GM23338 (cell line): ENCODE results near the gene PRR33.

Experiments
- CREB1 ChIP-seq: fragments of 250-450 bp; sonication (Bioruptor Pico); IDR thresholded peaks from 2 replicates; pipeline ENCODE4 v1.5.0; 2020; ENCODE audit warnings: low read depth, mild to moderate bottlenecking, moderate library complexity
- CTCF ChIP-seq, 2 experiments: fragments of 200-600 bp in 1 of 2; sonication (generic) in 1 of 2; conservative IDR thresholded peaks; 2 replicates each; pipeline versions ENCODE4 v1.5.1 to v1.6.1; 2016 to 2017; ENCODE audit warnings: antibody characterized with exemption in 2 of 2, low read depth in 2 of 2, mild to moderate bottlenecking in 2 of 2, moderate library complexity in 1 of 2
- EZH2 ChIP-seq: fragments of 200-600 bp; sonication (generic); IDR thresholded peaks from one replicate; pipeline ENCODE4 v1.8.0; 2017; ENCODE audit warnings: antibody characterized with exemption, mild to moderate bottlenecking, low read depth; ENCODE audit not compliant: unreplicated experiment
- REST ChIP-seq: IDR thresholded peaks from one replicate; pipeline ENCODE4 v1.6.1; 2018; ENCODE audit warnings: antibody characterized with exemption; ENCODE audit not compliant: unreplicated experiment
- STAT1 ChIP-seq: IDR thresholded peaks from one replicate; pipeline ENCODE4 v1.6.1; 2016; ENCODE audit warnings: antibody characterized with exemption; ENCODE audit not compliant: unreplicated experiment

- TF ChIP-seq CTCF (conservative IDR thresholded peaks at IDR 0.05; ENCODE audit: low read depth in 2 of 2) (no peak), EZH2 (no peak), CREB1 (CRISPR knock-in tag) (no peak), REST (no peak), STAT1 (no peak)
Observed at GRCh38 chr11:1845561-1846452, 45.9 kb downstream of the PRR33 start.
